Astrocyte (in vitro differentiated cells and primary cell): ENCODE data around the gene TCEANC2. TPM values are rescaled to one million over a fixed set of nuclear protein-coding genes. Genes with fewer than 3 reads are reported as not detected.

ENCODE experiments used
- DNase-seq: peaks from one replicate; pipeline ENCODE4 v3.0.0-alpha.2; 2010; ENCODE audit warnings: low read depth
- FAIRE-seq: peaks from 2 replicates; lab custom pipeline; 2011; peaks lifted over from hg19 to GRCh38; lab: Jason Lieb, UNC
- H2AFZ ChIP-seq: 2 replicates; pipeline ENCODE4 v1.6.0; 2012; ENCODE audit warnings: low read depth, low read length, inconsistent platforms
- H3K27ac ChIP-seq: 2 replicates; pipeline ENCODE4 v1.5.1; 2011; ENCODE audit warnings: low read depth, low read length, inconsistent platforms
- H3K27me3 ChIP-seq: 2 replicates; pipeline ENCODE4 v1.6.0; 2011; ENCODE audit warnings: low read length, inconsistent platforms; ENCODE audit not compliant: insufficient read depth
- H3K36me3 ChIP-seq: 2 replicates; pipeline ENCODE4 v1.5.1; 2011; ENCODE audit warnings: low read length, inconsistent platforms; ENCODE audit not compliant: insufficient read depth
- H3K4me1 ChIP-seq: 2 replicates; pipeline ENCODE4 v1.5.1; 2011; ENCODE audit warnings: low read length, inconsistent platforms; ENCODE audit not compliant: insufficient read depth
- H3K4me2 ChIP-seq: 2 replicates; pipeline ENCODE4 v1.6.0; 2012; ENCODE audit warnings: low read length, inconsistent platforms
- H3K4me3 ChIP-seq: 2 replicates; pipeline ENCODE4 v1.5.1; 2011; ENCODE audit warnings: low read depth, mild to moderate bottlenecking, low read length, inconsistent platforms; ENCODE audit not compliant: insufficient read depth
- H3K79me2 ChIP-seq: 2 replicates; pipeline ENCODE4 v1.6.0; 2012; ENCODE audit warnings: mild to moderate bottlenecking, low read length, inconsistent platforms; ENCODE audit not compliant: insufficient read depth
- H3K9ac ChIP-seq: 2 replicates; pipeline ENCODE4 v1.6.0; 2012; ENCODE audit warnings: mild to moderate bottlenecking, low read length, inconsistent platforms
- H3K9me3 ChIP-seq: 2 replicates; pipeline ENCODE4 v1.5.1; 2012; ENCODE audit warnings: low read depth, mild to moderate bottlenecking, low read length, inconsistent platforms; ENCODE audit not compliant: insufficient read depth
- H4K20me1 ChIP-seq: 2 replicates; pipeline ENCODE4 v1.6.0; 2012; ENCODE audit warnings: low read length, inconsistent platforms; ENCODE audit not compliant: insufficient read depth
- H3K27ac Mint-ChIP-seq: one replicate; pipeline ENCODE4 v1.8.0; 2021; ENCODE audit warnings: mild to moderate bottlenecking, mixed read lengths; ENCODE audit not compliant: unreplicated experiment
- H3K27me3 Mint-ChIP-seq: one replicate; pipeline ENCODE4 v1.8.0; 2021; ENCODE audit warnings: low read depth, mixed read lengths; ENCODE audit not compliant: unreplicated experiment
- H3K36me3 Mint-ChIP-seq: one replicate; pipeline ENCODE4 v1.8.0; 2021; ENCODE audit warnings: low read depth, mixed read lengths; ENCODE audit not compliant: unreplicated experiment
- H3K4me1 Mint-ChIP-seq: one replicate; pipeline ENCODE4 v1.8.0; 2021; ENCODE audit warnings: low read depth, mixed read lengths; ENCODE audit not compliant: unreplicated experiment
- H3K4me3 Mint-ChIP-seq: one replicate; pipeline ENCODE4 v1.8.0; 2021; ENCODE audit warnings: mild to moderate bottlenecking, moderate library complexity, mixed read lengths; ENCODE audit not compliant: unreplicated experiment
- H3K9me3 Mint-ChIP-seq: one replicate; pipeline ENCODE4 v1.8.0; 2021; ENCODE audit warnings: mild to moderate bottlenecking, mixed read lengths; ENCODE audit not compliant: unreplicated experiment
- CTCF ChIP-seq: IDR thresholded peaks from 2 replicates; pipeline ENCODE4 v1.5.1; 2011; ENCODE audit warnings: low read depth, mild to moderate bottlenecking, inconsistent platforms, low read length, moderate library complexity; ENCODE audit not compliant: insufficient read depth
- EZH2 ChIP-seq: IDR thresholded peaks from 2 replicates; pipeline ENCODE4 v1.6.1; 2012; ENCODE audit warnings: mild to moderate bottlenecking, low read length, inconsistent platforms; ENCODE audit not compliant: insufficient read depth
- total RNA-seq: library from RNA; stranded (reverse); gene quantifications from 2 replicates; pipeline ENCODE4 v1.2.1, GENCODE V29; 2021

TCEANC2 gene
- total RNA-seq, 1 donor from 2014 or later: 4.6 TPM

- no peak overlapping the region for H3K4me3 Mint-ChIP-seq
- H2AFZ ChIP-seq: no peak overlapping the region
- peaks cover 4% of the 10 kb centered on the region for H3K36me3 Mint-ChIP-seq
- no peak overlapping the region for H3K9ac ChIP-seq
- no peaks in the 10 kb centered on the region for H3K27me3 ChIP-seq
- H3K4me3 ChIP-seq: no peak overlapping the region
- H3K27ac ChIP-seq: no peak overlapping the region
- H3K9me3 Mint-ChIP-seq: no peaks in the 10 kb centered on the region
- no peaks in the 10 kb centered on the region for H4K20me1 ChIP-seq
- no peaks in the 10 kb centered on the region for H3K4me1 Mint-ChIP-seq
- H3K4me2 ChIP-seq: no peak overlapping the region
- no peaks in the 10 kb centered on the region for H3K9me3 ChIP-seq
- H3K27me3 Mint-ChIP-seq: no peaks in the 10 kb centered on the region
- no peaks in the 10 kb centered on the region for H3K79me2 ChIP-seq
- FAIRE-seq: no peak
- TF ChIP-seq CTCF (no peak), EZH2 (no peak)
- H3K4me1 ChIP-seq: no peaks in the 10 kb centered on the region
- DNase-seq: no peak
- no peak overlapping the region for H3K27ac Mint-ChIP-seq
- no peaks in the 10 kb centered on the region for H3K36me3 ChIP-seq
Measured at GRCh38 chr1:54077359-54077758, 24.0 kb downstream of the TCEANC2 start.

- Histone ChIP-seq H3K27ac (no peak overlapping the region), H4K20me1 (no peaks in the 10 kb centered on the region), H3K9ac (no peak overlapping the region), H3K79me2 (no peaks in the 10 kb centered on the region), H3K9me3 (no peaks in the 10 kb centered on the region), H3K36me3 (no peaks in the 10 kb centered on the region), H2AFZ (no peak overlapping the region), H3K4me1 (no peaks in the 10 kb centered on the region), H3K27me3 (no peaks in the 10 kb centered on the region), H3K4me3 (no peak overlapping the region), H3K4me2 (no peak overlapping the region)
- FAIRE-seq (no peak), DNase-seq (no peak)
- no peak overlapping the region for H3K27ac Mint-ChIP-seq
- H3K4me3 Mint-ChIP-seq: no peak overlapping the region
- H3K36me3 Mint-ChIP-seq: peaks cover 4% of the 10 kb centered on the region
- no peaks in the 10 kb centered on the region for H3K4me1 Mint-ChIP-seq
- no peaks in the 10 kb centered on the region for H3K27me3 Mint-ChIP-seq
- no peaks in the 10 kb centered on the region for H3K9me3 Mint-ChIP-seq
- no peak for TF ChIP-seq EZH2
- TF ChIP-seq CTCF: no peak
Measured at GRCh38 chr1:54080598-54081049, 27.2 kb downstream of the TCEANC2 start.
